Prostate gland (tissue), 2 donors: ENCODE measurements around the gene DAO.

ENCODE experiments used
- CTCF ChIP-seq, 4 experiments: fragments of 200-600 bp in 2 of 4; fragments of 450-650 bp in 2 of 4; sonication (generic) in 2 of 4; IDR thresholded peaks; 1 replicate in 3 of 4; 2 replicates in 1 of 4; pipeline ENCODE4 v1.5.1; 2016 to 2019; ENCODE audit warnings: antibody characterized with exemption in 4 of 4, mild to moderate bottlenecking in 2 of 4, moderate library complexity in 2 of 4
- POLR2A ChIP-seq: fragments of 450-650 bp; IDR thresholded peaks from one replicate; pipeline ENCODE4 v1.6.1; 2016; ENCODE audit warnings: antibody characterized with exemption, mild to moderate bottlenecking
- POLR2AphosphoS5 ChIP-seq: sonication (generic); formaldehyde crosslinking; IDR thresholded peaks from one replicate; pipeline ENCODE4 v1.6.1; 2017; ENCODE audit warnings: antibody characterized with exemption

- no peak for TF ChIP-seq POLR2A
- TF ChIP-seq CTCF (IDR thresholded peaks at IDR 0.05) = no peak
- no peak for TF ChIP-seq POLR2AphosphoS5
These were observed 8.1 kb downstream of the DAO start for GRCh38 chr12:108888031-108888430.
